ENCODE measurements around the gene TMPRSS3. TPM values are rescaled to one million over a fixed set of nuclear protein-coding genes. Genes with fewer than 3 reads are reported as not detected.

Gene TMPRSS3
- total RNA-seq, 1 donor from 2014 or later, result 4.1 TPM

DNA sequence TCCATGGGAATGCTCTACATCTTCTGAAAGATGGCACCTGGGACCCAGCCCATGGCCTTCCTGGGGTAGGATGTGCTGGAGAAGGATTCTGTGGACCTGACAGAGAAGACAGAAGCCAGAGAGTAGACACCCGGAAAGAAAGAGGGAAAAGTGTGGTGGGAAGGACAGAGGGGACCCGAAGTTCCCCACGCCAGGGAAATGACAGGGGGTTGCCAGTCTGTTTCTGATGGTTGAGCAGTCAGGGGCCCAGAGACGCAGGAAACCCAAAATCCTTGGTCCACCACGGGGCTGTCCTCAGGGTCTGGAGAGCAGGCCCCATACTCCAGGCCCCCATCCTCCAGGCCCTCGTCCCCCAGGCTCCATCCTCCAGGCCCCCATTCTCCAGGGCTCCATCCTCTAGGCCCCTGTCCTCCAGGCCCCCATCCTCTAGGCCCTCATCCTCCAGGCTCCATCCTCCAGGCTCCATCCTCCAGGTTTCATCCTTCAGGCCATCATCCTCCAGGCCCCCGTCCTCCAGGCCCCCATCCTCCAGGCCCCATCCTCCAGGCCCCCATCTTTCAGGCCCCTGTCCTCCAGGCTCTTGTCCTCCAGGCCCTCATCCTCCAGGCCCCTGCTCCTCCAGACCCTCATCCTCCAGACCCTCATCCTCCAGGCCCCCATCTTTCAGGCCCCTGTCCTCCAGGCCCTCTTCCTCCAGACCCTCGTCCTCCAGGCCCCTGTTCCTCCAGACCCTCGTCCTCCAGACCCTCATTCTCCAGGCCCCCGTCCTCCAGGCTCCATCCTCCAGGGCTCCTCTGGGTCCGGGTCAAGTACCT lies 44.0 kb downstream of the TMPRSS3 start:
- Histone ChIP-seq H3K36me3 (no peaks in the 10 kb centered on the region), H3K4me1 (no peaks in the 10 kb centered on the region), H3K27me3 (no peaks in the 10 kb centered on the region), H3K4me3 (no peak overlapping the region), H3K27ac (no peak overlapping the region), H3K9me3 (no peaks in the 10 kb centered on the region)
- DNase-seq (peak; percentile 56), ATAC-seq (no peak)
- TF ChIP-seq, protein P1, sequence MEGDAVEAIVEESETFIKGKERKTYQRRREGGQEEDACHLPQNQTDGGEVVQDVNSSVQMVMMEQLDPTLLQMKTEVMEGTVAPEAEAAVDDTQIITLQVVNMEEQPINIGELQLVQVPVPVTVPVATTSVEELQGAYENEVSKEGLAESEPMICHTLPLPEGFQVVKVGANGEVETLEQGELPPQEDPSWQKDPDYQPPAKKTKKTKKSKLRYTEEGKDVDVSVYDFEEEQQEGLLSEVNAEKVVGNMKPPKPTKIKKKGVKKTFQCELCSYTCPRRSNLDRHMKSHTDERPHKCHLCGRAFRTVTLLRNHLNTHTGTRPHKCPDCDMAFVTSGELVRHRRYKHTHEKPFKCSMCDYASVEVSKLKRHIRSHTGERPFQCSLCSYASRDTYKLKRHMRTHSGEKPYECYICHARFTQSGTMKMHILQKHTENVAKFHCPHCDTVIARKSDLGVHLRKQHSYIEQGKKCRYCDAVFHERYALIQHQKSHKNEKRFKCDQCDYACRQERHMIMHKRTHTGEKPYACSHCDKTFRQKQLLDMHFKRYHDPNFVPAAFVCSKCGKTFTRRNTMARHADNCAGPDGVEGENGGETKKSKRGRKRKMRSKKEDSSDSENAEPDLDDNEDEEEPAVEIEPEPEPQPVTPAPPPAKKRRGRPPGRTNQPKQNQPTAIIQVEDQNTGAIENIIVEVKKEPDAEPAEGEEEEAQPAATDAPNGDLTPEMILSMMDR (IDR thresholded peaks at IDR 0.05), result no peak
- intact Hi-C loops (cut with DNase I), result no loop called here

- intact Hi-C loops (cut with DNase I), result no loop called here
- H3K36me3 ChIP-seq, result no peaks in the 10 kb centered on the region
- no peaks in the 10 kb centered on the region for H3K9me3 ChIP-seq
- H3K4me3 ChIP-seq, result no peak within 1 kb of the TSS
- no peak within 1 kb of the TSS for H3K27ac ChIP-seq
- H3K4me1 ChIP-seq, result no peaks in the 10 kb centered on the region
- DNase-seq (peak; percentile 38), ATAC-seq (no peak)
- H3K27me3 ChIP-seq, result no peaks in the 10 kb centered on the region
- TF ChIP-seq, protein P1 (IDR thresholded peaks at IDR 0.05), result no peak
These were observed 44.9 kb downstream of the TMPRSS3 start, which contains the start of gene TFF2 for GRCh38 chr21:42350927-42351426. TFF2 (minus strand) TSS chr21:42350994; CDS start chr21:42350957, 37 bp downstream.

DNA sequence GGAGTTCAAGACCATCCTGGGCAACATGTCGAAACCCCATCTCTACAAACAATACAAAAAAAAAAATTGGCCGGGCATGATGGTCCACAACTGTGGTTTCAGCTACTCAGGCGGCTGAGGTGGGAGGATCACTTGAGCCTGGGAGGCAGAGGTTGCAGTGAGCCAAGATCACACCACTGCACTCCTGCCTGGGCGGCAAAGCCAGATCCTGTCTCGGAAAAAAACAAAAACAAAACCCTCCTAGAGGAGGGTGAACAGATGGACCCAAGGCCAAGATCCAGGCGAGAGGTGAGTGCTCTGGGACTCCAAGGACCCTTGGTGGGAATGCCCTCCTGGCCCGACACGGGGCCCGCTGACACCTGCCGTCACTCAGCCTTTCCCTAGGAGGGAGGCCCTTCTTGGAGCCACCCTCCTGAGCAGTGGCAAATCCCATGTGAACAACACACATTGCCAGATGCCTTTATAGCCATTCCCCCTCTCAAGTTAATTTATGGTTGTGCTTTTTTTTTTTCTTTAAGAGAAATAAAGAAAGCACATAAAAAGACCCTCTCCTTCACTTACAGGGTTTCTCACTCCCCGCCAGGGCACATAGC lies 45.4 kb downstream of the TMPRSS3 start:
- intact Hi-C loops (cut with DNase I), result no loop called here
- Histone ChIP-seq H3K9me3 (no peaks in the 10 kb centered on the region), H3K27ac (no peak overlapping the region), H3K27me3 (no peaks in the 10 kb centered on the region), H3K36me3 (no peaks in the 10 kb centered on the region), H3K4me3 (no peak overlapping the region), H3K4me1 (no peaks in the 10 kb centered on the region)
- DNase-seq (peak; percentile 47), ATAC-seq (no peak)
- TF ChIP-seq, protein P1 (IDR thresholded peaks at IDR 0.05), result no peak

DNA sequence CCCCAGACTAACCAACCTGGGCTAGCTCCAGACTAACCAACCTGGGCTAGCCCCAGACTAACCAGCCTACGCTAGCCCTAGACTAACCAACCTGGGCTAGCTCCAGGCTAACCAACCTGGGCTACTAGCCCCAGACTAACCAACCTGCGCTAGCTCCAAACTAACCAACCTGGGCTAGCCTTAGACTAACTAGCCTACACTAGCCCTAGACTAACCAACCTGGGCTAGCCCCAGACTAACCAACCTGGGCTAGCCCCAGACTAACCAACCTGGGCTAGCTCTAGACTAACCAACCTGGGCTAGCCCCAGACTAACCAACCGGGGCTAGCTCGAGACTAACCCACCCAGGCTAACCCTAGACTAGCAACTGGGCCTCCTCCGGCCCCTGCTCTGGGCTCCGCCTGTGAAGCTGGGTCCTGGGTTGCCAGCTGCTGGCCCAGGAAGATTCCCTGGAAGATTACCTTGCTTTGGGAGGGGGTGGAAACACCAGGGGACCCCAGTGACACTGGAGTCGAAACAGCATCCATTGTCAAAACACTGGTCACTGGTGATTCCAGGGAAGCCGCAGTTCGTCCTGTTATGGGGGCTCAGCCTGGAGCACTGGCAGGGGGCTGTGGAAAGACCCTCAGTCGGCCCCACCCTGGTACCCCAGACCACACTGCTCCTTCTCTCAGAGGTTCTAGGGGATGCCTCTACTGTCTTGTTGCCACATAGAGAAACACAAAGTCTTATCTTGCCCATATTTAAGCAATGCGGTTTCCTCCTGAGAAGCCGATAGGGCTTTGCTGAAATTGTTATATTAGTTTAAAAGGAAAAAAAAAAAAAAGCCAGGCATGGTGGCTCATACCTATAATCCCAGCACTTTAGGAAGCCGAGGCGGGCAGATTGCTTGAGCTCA lies 46.2 kb downstream of the TMPRSS3 start:
- ATAC-seq (no peak), DNase-seq (peak; percentile 51)
- Histone ChIP-seq H3K4me1 (no peaks in the 10 kb centered on the region), H3K27ac (no peak overlapping the region), H3K9me3 (no peaks in the 10 kb centered on the region), H3K4me3 (no peak overlapping the region), H3K36me3 (no peaks in the 10 kb centered on the region), H3K27me3 (no peaks in the 10 kb centered on the region)
- intact Hi-C loops (cut with DNase I), result no loop called here
- TF ChIP-seq, protein P1 (IDR thresholded peaks at IDR 0.05), result no peak

DNA sequence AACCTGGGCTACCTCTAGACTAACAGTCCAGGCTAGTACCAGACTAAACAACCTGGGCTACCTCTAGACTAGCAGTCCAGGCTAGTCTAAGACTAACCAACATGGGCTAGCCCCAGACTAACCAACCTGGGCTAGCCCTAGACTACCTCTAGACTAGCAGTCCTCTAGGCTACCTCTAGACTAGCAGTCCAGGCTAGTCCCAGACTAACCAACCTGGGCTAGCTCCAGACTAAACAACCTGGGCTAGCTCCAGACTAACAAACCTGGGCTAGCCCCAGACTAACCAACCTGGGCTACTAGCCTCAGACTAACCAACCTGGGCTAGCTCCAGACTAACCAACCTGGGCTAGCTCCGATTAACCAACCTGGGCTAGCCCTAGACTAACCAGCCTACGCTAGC lies 47.1 kb downstream of the TMPRSS3 start:
- Histone ChIP-seq H3K27me3 (no peaks in the 10 kb centered on the region), H3K27ac (no peak overlapping the region), H3K4me3 (no peak overlapping the region), H3K4me1 (no peaks in the 10 kb centered on the region), H3K36me3 (no peaks in the 10 kb centered on the region), H3K9me3 (no peaks in the 10 kb centered on the region)
- TF ChIP-seq, protein P1 (IDR thresholded peaks at IDR 0.05), result no peak
- intact Hi-C loops (cut with DNase I), result no loop called here
- DNase-seq (peak; percentile 16), ATAC-seq (no peak)

All from upper lobe of right lung (tissue), 1 donor.